ENCODE measurements around the gene SMCP.
A peak's percentile ranks its signal among the peaks of the same experiment; 100 is the strongest.

SMCP gene

DNA sequence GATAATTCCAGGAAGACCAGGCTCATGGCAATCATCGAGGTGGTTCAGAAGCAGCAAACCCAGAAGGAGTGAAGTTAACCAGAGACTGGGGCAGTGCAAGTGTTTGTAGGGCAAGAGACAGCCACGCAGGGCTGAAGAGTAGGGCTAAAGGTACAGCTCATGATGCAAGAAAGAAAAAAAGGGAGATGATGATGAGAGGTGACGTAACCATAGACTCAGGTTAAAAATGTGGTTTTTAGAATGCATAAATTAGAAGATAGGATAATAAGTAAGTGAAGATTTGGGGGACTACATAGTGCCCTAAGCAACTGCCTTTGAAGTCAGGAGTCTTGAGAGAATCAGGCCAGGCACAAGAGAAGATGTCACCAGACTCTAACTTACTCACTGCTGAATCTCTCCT lies 18.0 kb upstream of the SMCP start:
- no peak for TF ChIP-seq CTCF (IDR thresholded peaks at IDR 0.05; ENCODE audit: insufficient read depth, low read length, poor library complexity, severe bottlenecking)
- DNase-seq (ENCODE audit: extremely low read depth, insufficient read length) = no peak
- Histone ChIP-seq H3K4me3 (replicated peaks; ENCODE audit: low read depth, low read length) (no peak overlapping the region), H3K27me3 (replicated peaks; ENCODE audit: control insufficient read depth, insufficient read depth, low read length) (no peaks in the 10 kb centered on the region; the same call in none of the 2 replicates), H3K36me3 (ENCODE audit: control insufficient read depth, insufficient read depth, low read length) (no peaks in the 10 kb centered on the region)

DNA sequence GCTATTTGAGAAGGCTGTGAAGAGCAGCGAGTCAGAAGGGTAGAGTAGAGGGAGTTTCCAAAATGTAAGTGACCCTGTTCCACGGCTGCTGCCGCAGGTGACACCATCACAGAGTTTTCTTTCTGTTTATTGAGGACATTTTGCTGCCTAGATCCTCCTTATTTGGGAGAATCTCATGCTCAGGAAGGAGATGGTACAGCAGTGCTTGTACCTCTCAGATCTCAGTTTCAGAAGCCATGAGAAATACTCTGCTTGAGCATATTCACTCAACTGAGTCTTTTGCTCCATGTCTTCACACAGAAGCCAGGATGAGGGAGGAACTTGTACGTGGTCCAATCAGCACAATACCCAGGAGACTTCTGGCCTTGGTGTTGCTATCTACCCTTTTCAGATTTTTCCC lies 16.7 kb upstream of the SMCP start:
- no peak for TF ChIP-seq CTCF (IDR thresholded peaks at IDR 0.05; ENCODE audit: insufficient read depth, low read length, poor library complexity, severe bottlenecking)
- H3K27me3 ChIP-seq (replicated peaks; ENCODE audit: control insufficient read depth, insufficient read depth, low read length) = no peaks in the 10 kb centered on the region; the same call in 1 of the 2 replicates

DNA sequence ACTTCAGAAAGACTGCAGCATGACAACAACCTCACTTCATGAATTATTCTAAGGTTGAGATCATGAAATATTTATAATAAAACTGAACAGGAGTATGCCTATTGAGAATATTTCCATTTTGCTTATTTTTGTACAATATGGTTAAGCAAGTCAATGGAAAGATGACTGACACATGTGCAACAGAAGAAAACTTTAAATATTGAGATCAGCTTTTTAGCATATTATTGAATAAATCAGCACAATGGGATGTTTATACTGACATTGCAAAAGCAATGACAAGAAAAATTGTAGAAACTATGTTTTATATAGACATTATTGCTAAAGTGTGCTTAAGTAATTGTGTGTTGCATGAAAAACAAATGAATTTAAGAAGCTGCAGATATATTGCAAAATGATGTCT lies 13.7 kb upstream of the SMCP start:
- Histone ChIP-seq H3K27me3 (replicated peaks; ENCODE audit: control insufficient read depth, insufficient read depth, low read length) (no peaks in the 10 kb centered on the region; the same call in 1 of the 2 replicates), H3K36me3 (ENCODE audit: control insufficient read depth, insufficient read depth, low read length) (no peaks in the 10 kb centered on the region), H3K4me3 (replicated peaks; ENCODE audit: low read depth, low read length) (no peak overlapping the region)
- DNase-seq (ENCODE audit: extremely low read depth, insufficient read length) = no peak
- TF ChIP-seq CTCF (IDR thresholded peaks at IDR 0.05; ENCODE audit: insufficient read depth, low read length, poor library complexity, severe bottlenecking) = no peak

More for the DNA sequence above, 16.7 kb upstream of the SMCP start:
- H3K36me3 ChIP-seq (ENCODE audit: control insufficient read depth, insufficient read depth, low read length) = no peaks in the 10 kb centered on the region
- no peak overlapping the region for H3K4me3 ChIP-seq (replicated peaks; ENCODE audit: low read depth, low read length)
- DNase-seq (ENCODE audit: extremely low read depth, insufficient read length) = no peak

DNA sequence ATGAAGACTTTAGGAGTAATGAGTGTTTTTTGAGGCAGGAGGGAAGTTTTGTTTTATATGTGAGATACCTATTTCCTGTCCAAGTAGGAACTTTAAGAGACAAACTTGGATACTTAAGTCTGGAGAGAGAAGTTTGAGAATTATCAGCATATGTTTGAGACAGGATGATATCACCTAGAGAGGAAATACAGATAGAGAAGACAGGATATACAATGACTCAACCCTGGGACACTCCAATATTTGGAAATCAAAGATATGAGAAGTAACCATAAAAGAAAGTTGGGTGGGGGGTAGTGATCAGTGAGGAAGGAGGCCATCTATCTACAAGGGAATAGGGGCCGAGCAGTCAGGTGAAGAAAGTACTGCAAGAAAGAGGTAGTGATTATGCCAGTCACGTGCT lies 11.8 kb upstream of the SMCP start:
- H3K27me3 ChIP-seq (replicated peaks; ENCODE audit: control insufficient read depth, insufficient read depth, low read length) = no peaks in the 10 kb centered on the region; the same call in 1 of the 2 replicates
- H3K4me3 ChIP-seq (replicated peaks; ENCODE audit: low read depth, low read length) = no peak overlapping the region
- DNase-seq (ENCODE audit: extremely low read depth, insufficient read length) = no peak
- H3K36me3 ChIP-seq (ENCODE audit: control insufficient read depth, insufficient read depth, low read length) = no peaks in the 10 kb centered on the region
- no peak for TF ChIP-seq CTCF (IDR thresholded peaks at IDR 0.05; ENCODE audit: insufficient read depth, low read length, poor library complexity, severe bottlenecking)

DNA sequence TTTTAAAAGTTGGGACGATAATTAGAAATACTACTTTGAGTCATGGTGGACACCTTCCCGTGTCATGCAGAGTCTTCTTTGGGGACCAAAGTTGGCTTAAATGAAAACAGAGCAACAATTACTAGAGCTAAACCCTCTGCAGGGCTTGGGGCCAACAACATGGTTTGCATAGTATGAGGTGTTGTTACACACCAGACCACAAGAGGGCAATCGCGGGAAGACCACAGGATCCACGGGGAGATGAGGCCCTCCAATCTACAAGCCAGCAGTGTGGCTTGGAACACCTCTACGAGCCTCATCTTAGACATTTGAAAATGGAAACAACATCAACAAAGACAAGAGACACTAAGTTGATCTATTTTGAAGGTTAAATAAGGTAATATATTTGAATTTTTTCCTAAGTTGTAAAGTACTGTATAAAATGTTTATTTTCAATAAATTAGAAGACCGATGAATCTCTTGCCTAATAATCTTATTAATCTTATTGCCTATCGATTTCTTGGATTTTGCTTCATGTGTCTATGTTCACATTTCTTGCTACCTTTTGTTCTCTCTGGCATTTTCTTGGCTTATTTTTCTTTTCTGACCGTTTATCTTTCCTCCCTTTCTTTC lies 8.2 kb upstream of the SMCP start:
- H3K36me3 ChIP-seq (ENCODE audit: control insufficient read depth, insufficient read depth, low read length) = no peaks in the 10 kb centered on the region
- TF ChIP-seq CTCF (IDR thresholded peaks at IDR 0.05; ENCODE audit: insufficient read depth, low read length, poor library complexity, severe bottlenecking) = peak; percentile 81
- no peak overlapping the region for H3K4me3 ChIP-seq (replicated peaks; ENCODE audit: low read depth, low read length)
- no peak for DNase-seq (ENCODE audit: extremely low read depth, insufficient read length)
- H3K27me3 ChIP-seq (replicated peaks; ENCODE audit: control insufficient read depth, insufficient read depth, low read length) = no peaks in the 10 kb centered on the region; the same call in 1 of the 2 replicates
